Activated T-cell treated with anti-CD3 and anti-CD28 coated beads, Interleukin-2, amount 50 U/mL, for 72 hours (primary cell): ENCODE measurements around the gene RPS21. TPM values are rescaled to one million over a fixed set of nuclear protein-coding genes. Genes with fewer than 3 reads are reported as not detected.

ENCODE experiments used
- ATAC-seq, 2 donors: fragments of 150-1000 bp; cut with Tn5 transposase; replicated peaks in 1 of 2; 2 replicates each; pipeline ENCODE4 v1.10.0; 2021; ENCODE audit warnings: moderate library complexity in 2 of 2, mild to moderate bottlenecking in 1 of 2
- DNase-seq, 2 donors: peaks; one replicate each; pipeline ENCODE4 v3.0.0; 2021 to 2022; ENCODE audit warnings: mixed read lengths in 1 of 2
- H3K27ac Mint-ChIP-seq: one replicate; pipeline ENCODE4 v1.8.0; 2022; ENCODE audit warnings: mild to moderate bottlenecking, moderate library complexity, mixed read lengths
- H3K27me3 Mint-ChIP-seq: one replicate; pipeline ENCODE4 v1.8.0; 2022; ENCODE audit warnings: low read depth, mixed read lengths
- H3K36me3 Mint-ChIP-seq, 2 donors: one replicate each; pipeline ENCODE4 v1.8.0; 2022; ENCODE audit warnings: mixed read lengths in 2 of 2, mild to moderate bottlenecking in 1 of 2; ENCODE audit not compliant: insufficient read depth in 2 of 2
- H3K4me1 Mint-ChIP-seq: one replicate; pipeline ENCODE4 v1.8.0; 2022; ENCODE audit warnings: low read depth, mixed read lengths
- H3K4me3 Mint-ChIP-seq, 2 donors: one replicate each; pipeline ENCODE4 v1.8.0; 2022; ENCODE audit warnings: mild to moderate bottlenecking in 2 of 2, mixed read lengths in 2 of 2, moderate library complexity in 2 of 2
- H3K9me3 Mint-ChIP-seq, 2 donors: one replicate each; pipeline ENCODE4 v1.8.0; 2022; ENCODE audit warnings: mixed read lengths in 2 of 2
- total RNA-seq, 2 donors: library from RNA; stranded (reverse); gene quantifications; one replicate each; pipeline ENCODE4 v1.2.3, GENCODE V29; 2022

RPS21 gene
- total RNA-seq, 2 donors from 2014 or later: 2,573 to 2,599 TPM

GRCh38 chr20:62412194-62413024 lies 25.5 kb downstream of the RPS21 start:
- ATAC-seq (no peak), DNase-seq (no peak)
- Mint-ChIP-seq H3K36me3 (no peaks in the 10 kb centered on the region), H3K27ac (no peak overlapping the region), H3K27me3 (peaks cover 7% of the 10 kb centered on the region), H3K4me1 (peaks cover 11% of the 10 kb centered on the region), H3K4me3 (no peak overlapping the region), H3K9me3 (no peaks in the 10 kb centered on the region)

- H3K27ac Mint-ChIP-seq: no peak overlapping the region
- no peak for DNase-seq
- no peaks in the 10 kb centered on the region for H3K9me3 Mint-ChIP-seq
- H3K36me3 Mint-ChIP-seq: no peaks in the 10 kb centered on the region
- H3K27me3 Mint-ChIP-seq: peaks cover 7% of the 10 kb centered on the region
- H3K4me1 Mint-ChIP-seq: peaks cover 11% of the 10 kb centered on the region
- no peak overlapping the region for H3K4me3 Mint-ChIP-seq
- ATAC-seq: no peak
Measured at GRCh38 chr20:62413025-62413570, 26.2 kb downstream of the RPS21 start.

GRCh38 chr20:62413896-62414481 lies 27.1 kb downstream of the RPS21 start:
- Mint-ChIP-seq H3K9me3 (no peaks in the 10 kb centered on the region), H3K27ac (no peak overlapping the region)

GRCh38 chr20:62415354-62416111 lies 28.6 kb downstream of the RPS21 start:
- H3K36me3 Mint-ChIP-seq: no peaks in the 10 kb centered on the region
- no peak overlapping the region for H3K27ac Mint-ChIP-seq
- ATAC-seq (no peak), DNase-seq (no peak)
- H3K27me3 Mint-ChIP-seq: no peaks in the 10 kb centered on the region
- no peak overlapping the region for H3K4me3 Mint-ChIP-seq
- no peaks in the 10 kb centered on the region for H3K9me3 Mint-ChIP-seq
- no peaks in the 10 kb centered on the region for H3K4me1 Mint-ChIP-seq

More at GRCh38 chr20:62413896-62414481, 27.1 kb downstream of the RPS21 start:
- ATAC-seq (no peak), DNase-seq (no peak)
- H3K4me1 Mint-ChIP-seq: peaks cover 11% of the 10 kb centered on the region
- H3K4me3 Mint-ChIP-seq: no peak overlapping the region
- H3K27me3 Mint-ChIP-seq: peaks cover 7% of the 10 kb centered on the region
- no peaks in the 10 kb centered on the region for H3K36me3 Mint-ChIP-seq

GRCh38 chr20:62416651-62417637 lies 30.0 kb downstream of the RPS21 start:
- Mint-ChIP-seq H3K27me3 (no peaks in the 10 kb centered on the region), H3K9me3 (peaks cover 0 to 4% of the 10 kb centered on the region in 2 donors), H3K4me3 (no peak overlapping the region), H3K36me3 (no peaks in the 10 kb centered on the region), H3K4me1 (no peaks in the 10 kb centered on the region), H3K27ac (no peak overlapping the region)
- no peak for ATAC-seq
- DNase-seq: no peak

- Mint-ChIP-seq H3K27me3 (no peaks in the 10 kb centered on the region), H3K36me3 (no peaks in the 10 kb centered on the region), H3K4me3 (no peak overlapping the region), H3K9me3 (peaks cover 0 to 4% of the 10 kb centered on the region in 2 donors), H3K27ac (no peak overlapping the region), H3K4me1 (no peaks in the 10 kb centered on the region)
- ATAC-seq: no peak
- DNase-seq: no peak
Measured at GRCh38 chr20:62417981-62418708, 31.2 kb downstream of the RPS21 start.

GRCh38 chr20:62418709-62419487 lies 32.0 kb downstream of the RPS21 start:
- Mint-ChIP-seq H3K9me3 (peaks cover 0 to 4% of the 10 kb centered on the region in 2 donors), H3K36me3 (no peaks in the 10 kb centered on the region), H3K27ac (no peak overlapping the region), H3K4me1 (no peaks in the 10 kb centered on the region), H3K4me3 (no peak overlapping the region), H3K27me3 (no peaks in the 10 kb centered on the region)
- no peak for ATAC-seq
- DNase-seq: no peak

- Mint-ChIP-seq H3K36me3 (no peaks in the 10 kb centered on the region), H3K27ac (no peak overlapping the region)
- no peak for ATAC-seq
Measured at GRCh38 chr20:62419759-62420158, 32.9 kb downstream of the RPS21 start.

GRCh38 chr20:62420846-62421715 lies 34.2 kb downstream of the RPS21 start:
- Mint-ChIP-seq H3K4me1 (no peaks in the 10 kb centered on the region), H3K9me3 (peaks cover 0 to 4% of the 10 kb centered on the region in 2 donors), H3K36me3 (no peaks in the 10 kb centered on the region), H3K27ac (no peak overlapping the region), H3K27me3 (no peaks in the 10 kb centered on the region), H3K4me3 (no peak overlapping the region)
- no peak for ATAC-seq
- no peak for DNase-seq

More at GRCh38 chr20:62419759-62420158, 32.9 kb downstream of the RPS21 start:
- Mint-ChIP-seq H3K27me3 (no peaks in the 10 kb centered on the region), H3K4me1 (no peaks in the 10 kb centered on the region), H3K9me3 (peaks cover 0 to 4% of the 10 kb centered on the region in 2 donors), H3K4me3 (no peak overlapping the region)
- no peak for DNase-seq

GRCh38 chr20:62421716-62421990 lies 34.8 kb downstream of the RPS21 start:
- DNase-seq (no peak), ATAC-seq (no peak)
- no peak overlapping the region for H3K27ac Mint-ChIP-seq
- no peaks in the 10 kb centered on the region for H3K27me3 Mint-ChIP-seq
- no peaks in the 10 kb centered on the region for H3K36me3 Mint-ChIP-seq
- H3K9me3 Mint-ChIP-seq: peaks cover 0 to 4% of the 10 kb centered on the region in 2 donors
- H3K4me3 Mint-ChIP-seq: no peak overlapping the region
- no peaks in the 10 kb centered on the region for H3K4me1 Mint-ChIP-seq
